ENCODE measurements around the gene STK24.
"Not testable (repeated sequence)": the region's sequence is repeated elsewhere in the genome, so short reads cannot be mapped to it uniquely, and the experiment has no call there.

STK24 gene

GRCh38 chr13:98582947-98583346 is 6.0 kb upstream of the STK24 start:
- no peak for DNase-seq (ENCODE audit: low read depth, low spot score)

- DNase-seq (ENCODE audit: low read depth, low spot score) = no peak
Observed at GRCh38 chr13:98581971-98582702, 5.2 kb upstream of the STK24 start.

- no peak for DNase-seq (ENCODE audit: low read depth, low spot score)
Observed at GRCh38 chr13:98581381-98581780, 4.5 kb upstream of the STK24 start.

- no peak for DNase-seq (ENCODE audit: low read depth, low spot score)
Observed at GRCh38 chr13:98580420-98580819, 3.5 kb upstream of the STK24 start.

- no peak for DNase-seq (ENCODE audit: low read depth, low spot score)
Observed at GRCh38 chr13:98577836-98578285, 954 bp upstream of the STK24 start.

GRCh38 chr13:98576200-98576945 is 534 bp downstream of the STK24 start:
- no peak for DNase-seq (ENCODE audit: low read depth, low spot score)

GRCh38 chr13:98575904-98576199 is 1.1 kb downstream of the STK24 start:
- no peak for DNase-seq (ENCODE audit: low read depth, low spot score)

- DNase-seq (ENCODE audit: low read depth, low spot score) = no peak
Observed at GRCh38 chr13:98575009-98575903, 1.7 kb downstream of the STK24 start.

GRCh38 chr13:98571955-98572662 is 4.8 kb downstream of the STK24 start:
- no peak for DNase-seq (ENCODE audit: low read depth, low spot score)

- DNase-seq (ENCODE audit: low read depth, low spot score) = no peak
Observed at GRCh38 chr13:98570929-98571372, 6.0 kb downstream of the STK24 start.

- DNase-seq (ENCODE audit: low read depth, low spot score) = not testable (repeated sequence)
Observed at GRCh38 chr13:98569494-98570367, 7.2 kb downstream of the STK24 start.

GRCh38 chr13:98568918-98569317 is 8.0 kb downstream of the STK24 start:
- DNase-seq (ENCODE audit: low read depth, low spot score) = no peak

GRCh38 chr13:98567140-98567539 is 9.8 kb downstream of the STK24 start:
- no peak for DNase-seq (ENCODE audit: low read depth, low spot score)

GRCh38 chr13:98565726-98566565 is 11.0 kb downstream of the STK24 start:
- no peak for DNase-seq (ENCODE audit: low read depth, low spot score)

- DNase-seq (ENCODE audit: low read depth, low spot score) = no peak
Observed at GRCh38 chr13:98564204-98564603, 12.7 kb downstream of the STK24 start.

- DNase-seq (ENCODE audit: low read depth, low spot score) = no peak
Observed at GRCh38 chr13:98563071-98563470, 13.8 kb downstream of the STK24 start.

- DNase-seq (ENCODE audit: low read depth, low spot score) = no peak
Observed at GRCh38 chr13:98559169-98559568, 17.7 kb downstream of the STK24 start.

- DNase-seq (ENCODE audit: low read depth, low spot score) = no peak
Observed at GRCh38 chr13:98557937-98558792, 18.7 kb downstream of the STK24 start.
